Hair follicular keratinocyte (primary cell): ENCODE data around the gene RPS27. TPM values are rescaled to one million over a fixed set of nuclear protein-coding genes. Genes with fewer than 3 reads are reported as not detected.

Experiments used
- total RNA-seq: library from RNA; depleted of rRNA; stranded (reverse); fragments of >200 nt; gene quantifications from 2 replicates; pipeline ENCODE4 v1.2.3, GENCODE V29; 2015

RPS27 gene
- 2,121 and 2,616 TPM in 2 replicates for total RNA-seq

GRCh38 chr1:153990468-153991150, at the start of gene RPS27:
Gene RPS27, plus strand, starts transcription at chr1:153990762. Its CDS starts 35 bp downstream, at chr1:153990797.

DNA sequence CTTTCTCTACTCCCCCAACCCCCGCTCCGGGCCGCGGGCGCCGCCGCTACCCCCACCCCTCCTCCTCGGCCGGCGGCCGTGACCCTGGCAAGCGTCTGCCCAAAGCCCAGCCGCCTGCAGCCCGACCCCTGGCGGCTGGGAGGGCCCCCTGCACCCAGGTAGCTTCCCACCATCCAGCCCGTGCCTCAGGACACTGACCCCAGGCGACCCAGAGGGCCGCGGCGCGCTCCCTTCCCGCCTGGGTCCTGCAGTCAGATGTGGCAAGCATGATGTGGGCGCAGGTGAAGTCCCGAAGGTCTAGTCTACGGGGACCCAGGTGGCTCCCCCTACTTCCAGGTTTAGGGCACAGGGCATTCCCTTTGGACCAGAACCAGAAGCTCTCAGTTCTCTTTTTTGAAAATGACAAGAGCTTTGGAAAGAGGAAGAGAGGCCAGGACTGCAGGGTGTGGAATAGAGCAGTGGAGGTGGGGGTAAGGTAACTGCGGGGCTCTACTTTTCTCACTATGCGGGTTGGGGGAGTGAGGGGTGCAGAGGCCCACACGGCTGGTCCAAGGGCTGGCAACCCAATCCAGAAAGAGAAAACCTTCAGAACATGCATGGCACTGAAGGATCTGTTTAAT, 43.8 kb upstream of the RPS27 start, which contains the start of gene DENND4B:
DENND4B (minus strand) TSS at position 97 of the 620 bp plus-strand sequence. CDS start 2,344 bp downstream, outside the sequence.

DNA sequence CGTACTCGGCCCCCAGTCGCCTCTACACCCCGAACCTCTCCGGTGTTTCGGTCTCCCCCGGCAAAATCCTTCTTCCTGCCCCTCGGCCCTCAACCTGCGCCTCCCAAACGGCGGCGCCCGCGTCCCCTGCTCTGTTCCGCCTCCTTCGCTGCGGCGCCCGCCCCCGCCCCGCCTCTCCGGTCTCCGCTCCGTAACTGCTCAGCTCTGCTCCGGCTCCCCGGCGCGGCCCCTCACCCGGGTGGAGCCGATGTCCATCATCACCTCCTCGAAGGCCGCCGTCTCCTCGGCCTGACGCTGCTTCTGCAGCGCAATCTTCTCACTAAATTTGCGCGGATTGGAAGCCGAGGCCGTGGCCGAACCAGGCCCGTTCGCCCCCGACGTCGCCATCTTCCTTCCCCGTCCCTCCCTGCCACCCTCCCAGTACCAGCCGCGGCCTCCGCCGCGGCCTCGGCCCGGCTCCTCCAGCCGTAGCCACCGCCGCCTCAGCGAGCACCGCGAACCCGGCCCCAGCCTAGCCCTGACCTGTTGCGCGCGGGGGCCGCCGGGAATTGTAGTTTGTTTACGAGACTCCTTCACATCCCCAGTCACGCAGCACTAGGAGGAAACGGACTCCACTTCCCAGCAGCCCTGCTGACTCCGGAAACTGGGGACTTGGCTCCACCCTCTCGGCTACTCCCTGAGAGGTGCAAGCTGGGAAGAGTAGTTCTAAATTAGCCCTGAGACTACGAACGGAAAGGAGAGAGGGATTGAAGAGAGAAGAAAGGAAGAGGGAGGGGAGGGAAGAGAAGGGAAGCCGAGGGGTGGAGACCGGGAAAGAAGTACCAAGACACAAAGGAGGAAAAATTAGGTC, 32.2 kb upstream of the RPS27 start, which contains the start of gene CRTC2:
CRTC2 (minus strand) TSS at position 502 of the 850 bp plus-strand sequence; CDS start at position 387, 115 bp downstream.

GRCh38 chr1:153963030-153963849, 27.3 kb upstream of the RPS27 start, which contains the start of gene SLC39A1:
Gene SLC39A1, minus strand, starts transcription at chr1:153963537. Its CDS starts 822 bp downstream, at chr1:153962715.

DNA sequence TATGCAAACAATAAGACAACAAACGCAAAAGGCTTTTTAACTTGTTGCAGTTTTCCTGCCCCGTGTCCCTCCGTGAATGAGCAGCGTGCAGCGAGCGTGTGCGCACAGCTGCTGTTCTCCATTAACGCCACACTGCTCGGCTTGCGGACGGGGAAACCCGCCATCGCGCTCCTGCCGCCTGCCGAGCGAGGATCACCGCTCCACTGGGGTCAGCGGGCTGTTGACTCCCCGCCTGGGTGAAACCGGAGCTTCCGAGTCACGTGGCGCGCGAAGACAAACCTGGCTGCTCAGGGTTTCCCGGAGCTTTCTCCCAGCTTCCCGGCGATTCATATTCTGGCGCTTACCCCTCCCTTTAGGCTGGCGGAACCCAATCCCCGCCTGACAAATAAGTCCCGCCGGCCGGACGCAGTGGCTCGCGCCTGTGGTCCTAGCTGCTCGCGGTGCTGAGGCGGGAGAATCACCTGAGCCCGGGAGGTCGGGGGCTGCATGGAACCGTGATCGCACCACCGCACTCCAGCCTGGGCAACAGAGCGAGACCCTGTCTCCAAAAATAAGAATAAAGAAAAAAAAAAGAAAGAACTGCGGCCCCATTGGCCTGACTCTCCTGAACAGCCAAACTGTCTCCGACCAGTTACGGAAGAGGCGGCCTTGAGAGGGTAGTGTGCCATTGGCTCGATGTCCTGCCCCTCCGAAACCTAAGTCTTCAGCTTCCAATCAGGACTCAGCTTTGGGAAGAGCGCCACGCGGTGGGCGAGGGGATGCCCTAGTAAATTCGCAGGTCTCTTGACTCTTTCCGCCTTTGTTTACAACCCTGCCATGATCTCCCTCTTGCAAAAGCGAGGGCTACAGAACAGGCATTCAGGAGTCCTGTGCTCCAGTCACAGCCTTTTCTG, 23.2 kb upstream of the RPS27 start, which contains the start of gene CREB3L4:
CREB3L4 (plus strand) TSS at position 796 of the 893 bp plus-strand sequence. CDS start 624 bp downstream, outside the sequence.

DNA sequence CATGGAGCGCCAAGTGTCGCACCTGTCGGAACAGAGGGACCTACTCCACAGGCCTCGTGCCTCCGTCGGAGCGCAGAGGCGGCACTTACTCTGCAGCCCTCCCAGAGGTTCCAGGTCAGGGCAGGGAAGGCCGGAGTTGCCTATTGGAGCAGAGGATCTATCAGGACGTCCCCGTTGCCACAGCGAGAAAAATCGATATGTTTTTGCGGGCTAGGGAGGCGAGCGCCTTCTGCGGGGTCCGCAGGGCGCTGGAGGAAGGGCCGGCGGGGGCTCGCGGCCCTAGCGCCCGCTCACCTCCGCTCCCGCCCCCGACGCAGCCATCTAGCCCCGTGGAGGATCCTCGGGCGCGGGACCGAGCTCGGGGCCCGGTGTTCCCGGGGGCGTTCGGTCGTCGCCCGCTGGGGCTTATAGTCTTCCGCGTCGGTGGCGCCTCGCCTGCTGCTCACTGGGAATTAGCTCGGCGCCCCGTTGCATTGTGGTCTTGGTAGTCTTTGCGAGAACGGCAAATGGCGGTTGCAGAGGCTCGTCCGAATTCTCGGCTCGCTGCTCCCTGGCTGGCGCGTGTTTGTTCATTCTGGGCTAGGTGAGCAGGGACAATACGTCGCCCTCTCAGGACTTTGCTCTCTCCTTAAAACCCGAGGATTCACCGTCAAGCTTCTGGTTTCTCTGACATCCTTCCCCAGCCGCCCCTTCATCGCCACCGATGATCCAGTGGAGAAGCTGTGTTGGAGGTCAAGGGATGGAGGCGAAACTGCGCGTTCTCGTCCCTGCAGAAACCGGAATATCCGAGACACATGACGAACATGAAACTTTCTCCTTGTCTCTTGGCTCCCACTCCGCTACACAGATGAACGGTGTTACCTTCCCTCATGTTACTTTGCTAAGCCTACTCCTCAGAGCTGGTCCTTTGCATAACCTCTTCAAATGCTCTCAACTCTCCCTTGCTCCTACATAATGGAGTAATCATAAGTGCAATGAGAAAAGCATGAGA, 13.0 kb upstream of the RPS27 start, which contains the start of gene JTB:
JTB (minus strand) TSS at position 425 of the 991 bp plus-strand sequence; CDS start at position 3, 422 bp downstream.

GRCh38 chr1:153985941-153986761, 4.4 kb upstream of the RPS27 start, which contains the start of gene RAB13:
Gene RAB13, minus strand, starts transcription at chr1:153986339. Its CDS starts 103 bp downstream, at chr1:153986236.

Other genes starting within 250 kb of the RPS27 start
- gene SLC27A3, start 215.4 kb upstream of the RPS27 start, total RNA-seq: 7.3 and 8.2 TPM in 2 replicates
- gene GATAD2B, start 67.8 kb upstream of the RPS27 start, total RNA-seq: 5.4 and 7.5 TPM in 2 replicates
- 10.9 and 14.4 TPM in 2 replicates for gene DENND4B, start 44.0 kb upstream of the RPS27 start, total RNA-seq
- 10.1 and 11.0 TPM in 2 replicates for gene CRTC2, start 32.1 kb upstream of the RPS27 start, total RNA-seq
- 79.6 and 110 TPM in 2 replicates for gene SLC39A1, start 27.2 kb upstream of the RPS27 start, total RNA-seq
- gene CREB3L4, start 22.9 kb upstream of the RPS27 start, total RNA-seq: 5.7 and 7.1 TPM in 2 replicates
- gene JTB, start 13.1 kb upstream of the RPS27 start, total RNA-seq: 191 and 214 TPM in 2 replicates
- 26.1 and 33.9 TPM in 2 replicates for gene RAB13, start 4.4 kb upstream of the RPS27 start, total RNA-seq
- not detected in 2 replicates for gene NUP210L, start 164.3 kb downstream of the RPS27 start, total RNA-seq
- gene TPM3, start 201.3 kb downstream of the RPS27 start, total RNA-seq: 438 and 559 TPM in 2 replicates
- gene CFAP141, start 215.6 kb downstream of the RPS27 start, total RNA-seq: not detected in 2 replicates
- gene UBAP2L, start 230.2 kb downstream of the RPS27 start, total RNA-seq: 49.7 and 66.9 TPM in 2 replicates